ENCODE results near the gene ODC1.

Gene ODC1

GRCh38 chr2:10475221-10475722, 27.1 kb upstream of the ODC1 start:
- no peak overlapping the region for H3K27ac ChIP-seq (ENCODE audit: extremely low read depth, low read depth, low read length)
- CTCF ChIA-PET, result no interaction called here
- no peak overlapping the region for H3K4me3 ChIP-seq (ENCODE audit: low read depth, low read length)

GRCh38 chr2:10473121-10473756, 25.1 kb upstream of the ODC1 start:
- ChIA-PET POLR2A (interaction anchor here (1.5 kb wide), 1 partner anchor 9 kb away, joined by 3 read pairs; no protein-coding TSS in a partner anchor), CTCF (interaction anchor here (0.6 kb wide), 2 partner anchors 64 to 67 kb away, joined by 3 read pairs; no protein-coding TSS in a partner anchor)
- no peaks in the 10 kb centered on the region for H3K9me3 ChIP-seq (ENCODE audit: control insufficient read depth, insufficient read depth, low read depth, low read length)
- H3K36me3 ChIP-seq (ENCODE audit: control insufficient read depth in 2 of 2, insufficient read depth in 1 of 2, low read length in 2 of 2), result no peaks in the 10 kb centered on the region
- H3K27ac ChIP-seq (ENCODE audit: extremely low read depth, low read depth, low read length), result no peak overlapping the region
- H3K4me3 ChIP-seq (ENCODE audit: low read depth, low read length), result no peak overlapping the region
- H3K4me1 ChIP-seq (ENCODE audit: control insufficient read depth, insufficient read depth, low read length), result no peaks in the 10 kb centered on the region
- TF ChIP-seq ZNF148 (tag by site-specific recombination; IDR thresholded peaks at IDR 0.05; ENCODE audit: borderline replicate concordance) (no peak), ZNF350 (tag by site-specific recombination; IDR thresholded peaks at IDR 0.05) (no peak), HOXD13 (CRISPR knock-in tag; IDR thresholded peaks at IDR 0.05; ENCODE audit: borderline replicate concordance) (no peak), ZNF19 (tag by site-specific recombination; IDR thresholded peaks at IDR 0.05; ENCODE audit: low read depth) (no peak), ZNF837 (tag by site-specific recombination; IDR thresholded peaks at IDR 0.05) (no peak), ZNF624 (tag by site-specific recombination; IDR thresholded peaks at IDR 0.05) (no peak), ATF2 (tag by site-specific recombination; IDR thresholded peaks at IDR 0.05; ENCODE audit: low read depth) (no peak)

More at GRCh38 chr2:10475221-10475722, 27.1 kb upstream of the ODC1 start:
- POLR2A ChIA-PET, result no interaction called here
- no peaks in the 10 kb centered on the region for H3K36me3 ChIP-seq (ENCODE audit: control insufficient read depth in 2 of 2, insufficient read depth in 1 of 2, low read length in 2 of 2)
- no peaks in the 10 kb centered on the region for H3K4me1 ChIP-seq (ENCODE audit: control insufficient read depth, insufficient read depth, low read length)
- H3K9me3 ChIP-seq (ENCODE audit: control insufficient read depth, insufficient read depth, low read depth, low read length), result no peaks in the 10 kb centered on the region
- TF ChIP-seq ZNF302 (tag by site-specific recombination; IDR thresholded peaks at IDR 0.05; ENCODE audit: low read depth) (no peak), ZNF776 (tag by site-specific recombination; IDR thresholded peaks at IDR 0.05; ENCODE audit: borderline replicate concordance) (no peak), ZNF423 (tag by site-specific recombination; IDR thresholded peaks at IDR 0.05) (no peak), ZBTB48 (tag by site-specific recombination; IDR thresholded peaks at IDR 0.05) (no peak), PRDM6 (tag by site-specific recombination; IDR thresholded peaks at IDR 0.05) (no peak), SCRT1 (tag by site-specific recombination; IDR thresholded peaks at IDR 0.05; ENCODE audit: borderline replicate concordance) (no peak), INSM2 (tag by site-specific recombination; IDR thresholded peaks at IDR 0.05) (no peak), WT1 (tag by site-specific recombination; IDR thresholded peaks at IDR 0.05) (no peak), ZNF544 (tag by site-specific recombination; IDR thresholded peaks at IDR 0.05) (no peak), ZNF837 (tag by site-specific recombination; IDR thresholded peaks at IDR 0.05) (no peak), ZNF558 (tag by site-specific recombination; IDR thresholded peaks at IDR 0.05) (no peak), SP3 (tag by site-specific recombination; IDR thresholded peaks at IDR 0.05) (no peak), ZBTB49 (tag by site-specific recombination; IDR thresholded peaks at IDR 0.05; ENCODE audit: low read depth) (no peak), ZNF24 (tag by site-specific recombination; IDR thresholded peaks at IDR 0.05) (no peak)
- TF ChIP-seq, protein P1, sequence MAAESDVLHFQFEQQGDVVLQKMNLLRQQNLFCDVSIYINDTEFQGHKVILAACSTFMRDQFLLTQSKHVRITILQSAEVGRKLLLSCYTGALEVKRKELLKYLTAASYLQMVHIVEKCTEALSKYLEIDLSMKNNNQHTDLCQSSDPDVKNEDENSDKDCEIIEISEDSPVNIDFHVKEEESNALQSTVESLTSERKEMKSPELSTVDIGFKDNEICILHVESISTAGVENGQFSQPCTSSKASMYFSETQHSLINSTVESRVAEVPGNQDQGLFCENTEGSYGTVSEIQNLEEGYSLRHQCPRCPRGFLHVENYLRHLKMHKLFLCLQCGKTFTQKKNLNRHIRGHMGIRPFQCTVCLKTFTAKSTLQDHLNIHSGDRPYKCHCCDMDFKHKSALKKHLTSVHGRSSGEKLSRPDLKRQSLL (tag by site-specific recombination; IDR thresholded peaks at IDR 0.05), result no peak
